Heart left ventricle (tissue), 16 donors: ENCODE data around the gene UCN3. TPM values are rescaled to one million over a fixed set of nuclear protein-coding genes. Genes with fewer than 3 reads are reported as not detected.
A peak's percentile ranks its signal among the peaks of the same experiment; 100 is the strongest.

Source experiments
- ATAC-seq, 4 donors: fragments of 200-7000 bp; cut with Tn5 transposase; one replicate each; pipeline ENCODE4 v1.9.1; 2020 to 2022; ENCODE audit warnings: moderate library complexity in 4 of 4, mild to moderate bottlenecking in 3 of 4, moderate number of reproducible peaks in 1 of 4
- DNase-seq, 5 donors: peaks; one replicate each; pipeline ENCODE4 v3.0.0-alpha.2; 2020
- H3K27ac ChIP-seq, 12 donors: fragments of 200-600 bp; sonication (generic) in 4 of 12; one replicate each; pipeline versions ENCODE4 v1.5.0 to v1.8.0; 2016 to 2022; ENCODE audit warnings: mild to moderate bottlenecking in 2 of 12
- H3K27me3 ChIP-seq, 9 donors: fragments of 200-600 bp; sonication (generic) in 2 of 9; one replicate each; pipeline versions ENCODE4 v1.5.1 to v1.8.0; 2016 to 2022; ENCODE audit warnings: mild to moderate bottlenecking in 3 of 9
- H3K36me3 ChIP-seq, 9 donors: fragments of 200-600 bp; sonication (generic) in 2 of 9; one replicate each; pipeline versions ENCODE4 v1.5.0 to v1.8.0; 2018 to 2022; ENCODE audit warnings: mild to moderate bottlenecking in 2 of 9
- H3K4me1 ChIP-seq, 12 donors: fragments of 200-600 bp; sonication (generic) in 4 of 12; one replicate each; pipeline versions ENCODE4 v1.5.0 to v1.8.0; 2016 to 2022; ENCODE audit warnings: mild to moderate bottlenecking in 3 of 12
- H3K4me3 ChIP-seq, 12 donors: fragments of 200-600 bp; sonication (generic) in 4 of 12; one replicate each; pipeline versions ENCODE4 v1.5.0 to v1.8.0; 2017 to 2022; ENCODE audit warnings: mild to moderate bottlenecking in 9 of 12, moderate library complexity in 4 of 12
- H3K9me3 ChIP-seq, 12 donors: fragments of 200-600 bp; sonication (generic) in 4 of 12; one replicate each; pipeline versions ENCODE4 v1.5.0 to v1.8.0; 2016 to 2022; ENCODE audit warnings: mild to moderate bottlenecking in 1 of 12
- CTCF ChIP-seq, 12 donors: fragments of 200-600 bp; sonication (generic) in 4 of 12; IDR thresholded peaks; one replicate each; pipeline versions ENCODE4 v1.5.0 to v1.8.0; 2018 to 2022; ENCODE audit warnings: antibody characterized with exemption in 12 of 12, mild to moderate bottlenecking in 5 of 12
- POLR2A ChIP-seq, 2 donors: fragments of 450-650 bp; IDR thresholded peaks; one replicate each; pipeline ENCODE4 v1.6.1; 2017; ENCODE audit warnings: antibody characterized with exemption in 2 of 2, mild to moderate bottlenecking in 2 of 2, moderate library complexity in 2 of 2
- WGBS, 4 donors: extraction: QIAGEN DNeasy Blood & Tissue Kit in 2 of 4; methylation state at CpG; one replicate each; pipeline versions ENCODE4 v1.1.5 to v1.1.7; 2013 to 2018; 5-methylcytosine and 5-hydroxymethylcytosine counted together
- intact Hi-C, 10 donors: fragments of 100-400 bp; cut with DNase I; formaldehyde crosslinking; loops; one replicate each; pipeline versions ENCODE4 v1.11.1 to v1.14.2; 2022
- polyA plus RNA-seq, 2 donors: library from polyadenylated mRNA; stranded (reverse); fragments of 200-250 nt; gene quantifications; one replicate each; pipeline ENCODE4 v1.2.3, GENCODE V29; 2013
- total RNA-seq, 9 donors: library from RNA; depleted of rRNA in 2 of 9; stranded (reverse); fragments of >200 nt in 2 of 9; fragmentation: NEBNext Ultra II Directional in 3 of 9; extraction: Animal tissue kit (Norgen Biotek cat#: 25700) in 3 of 9; gene quantifications; one replicate each; pipeline versions ENCODE4 v1.1.0 to v1.2.4, GENCODE V29; 2016 to 2023
- donor health status: ischemic (EF 13 %, LVEDD 7.1; RV severe dilation, severe dysfunction).
- donor health status: healthy with polysubstance abuse.
- donor health status: DM: no; HTN: yes; CAD: no.
- donor health status: DM: no; HTN: no; CAD: no.
- donor health status: ischemic (EF 25% LVEDD 6.9; RV normal size, moderate dysfunction).
- donor health status: ischemic (EF 25% LVEDD 5.7; RV mildly dilated, moderate dysfunction).
- donor health status: healthy.
- donor health status: DM: yes; HTN: yes; CAD: no.
- donor health status: ischemic (EF 35%, LVEDD 5.7; RV mildly dilated, moderate dysfunction).
- donor health status: nonischemic (EF 11% LVEDD 7.7; RV severe dilation, severe dysfunction).
- donor health status: DM: yes; HTN: yes; CAD: no.
- donor health status: PGD.
- donor health status: ischemic (EF 29% LVEDD 5.4; RV normal size, mild dysfunction).
- donor health status: nonischemic (EF 23%, LVEDD 6.1; RV moderate dilation, normal function).

The UCN3 gene
- total and polyA plus RNA-seq, 11 donors, result not detected

GRCh38 chr10:5413012-5413938 lies 48.5 kb downstream of the UCN3 start:
- Histone ChIP-seq H3K4me3 (peak overlapping the region; percentile 40 to 92 (median 78)), H3K4me1 (peaks cover 0 to 14% (median 0%) of the 10 kb centered on the region in 12 donors), H3K36me3 (no peaks in the 10 kb centered on the region), H3K9me3 (peaks cover 0 to 10% (median under 1%) of the 10 kb centered on the region in 12 donors), H3K27me3 (peaks cover 0 to 8% (median 0%) of the 10 kb centered on the region in 9 donors), H3K27ac (peak overlapping the region in 9 of 12 donors; percentile 7 to 84 (median 46))
- TF ChIP-seq CTCF (IDR thresholded peaks at IDR 0.05), result no peak
- no peak for TF ChIP-seq POLR2A (IDR thresholded peaks at IDR 0.05)
- WGBS, 4 donors, result 20 to 27% (median 22%) methylated on average over 17 to 20 of the region's 20 CpGs
- DNase-seq (no peak), ATAC-seq (peak in 3 of 4 donors; percentile 3 to 21 (median 5))
- intact Hi-C loops, result loop anchor here in 1 of 10 donors (10.0 kb wide), 1 partner anchor 588 kb away; the partner anchor contains the start of gene AKR1E2

GRCh38 chr10:5416981-5417380 lies 52.2 kb downstream of the UCN3 start:
- H3K4me3 ChIP-seq, result no peak overlapping the region
- no peaks in the 10 kb centered on the region for H3K27me3 ChIP-seq
- peaks cover 0 to 22% (median 4%) of the 10 kb centered on the region in 12 donors for H3K9me3 ChIP-seq
- no peak overlapping the region for H3K27ac ChIP-seq
- intact Hi-C loops, result loop anchor here in 1 of 10 donors (10.0 kb wide), 1 partner anchor 592 kb away; the partner anchor contains the start of gene AKR1E2
- peaks cover 0 to 11% (median 0%) of the 10 kb centered on the region in 12 donors for H3K4me1 ChIP-seq
- DNase-seq (no peak), ATAC-seq (no peak)
- no peaks in the 10 kb centered on the region for H3K36me3 ChIP-seq
- TF ChIP-seq POLR2A (IDR thresholded peaks at IDR 0.05) (no peak), CTCF (IDR thresholded peaks at IDR 0.05) (no peak)
- WGBS, 4 donors, result 90 to 92% (median 91%) methylated on average over 11 of the region's 11 CpGs

- no peak for DNase-seq
- ATAC-seq, result no peak
- peaks cover 0 to 8% (median 0%) of the 10 kb centered on the region in 12 donors for H3K4me1 ChIP-seq
- intact Hi-C loops, result loop anchor here in 1 of 10 donors (10.0 kb wide), 1 partner anchor 594 kb away; the partner anchor contains the start of gene AKR1E2
- no peaks in the 10 kb centered on the region for H3K36me3 ChIP-seq
- peaks cover 0 to 22% (median 4%) of the 10 kb centered on the region in 12 donors for H3K9me3 ChIP-seq
- TF ChIP-seq CTCF (IDR thresholded peaks at IDR 0.05) (no peak), POLR2A (IDR thresholded peaks at IDR 0.05) (no peak)
- H3K4me3 ChIP-seq, result no peak overlapping the region
- no peak overlapping the region for H3K27ac ChIP-seq
- H3K27me3 ChIP-seq, result no peaks in the 10 kb centered on the region
Measured at GRCh38 chr10:5418584-5418983, 53.8 kb downstream of the UCN3 start.

- DNase-seq (no peak), ATAC-seq (no peak)
- intact Hi-C loops, result loop anchor here in 1 of 10 donors (10.0 kb wide), 1 partner anchor 595 kb away; the partner anchor contains the start of gene AKR1E2
- WGBS, 4 donors, result 95 to 96% (median 96%) methylated on average over 3 of the region's 3 CpGs
- TF ChIP-seq POLR2A (IDR thresholded peaks at IDR 0.05) (no peak), CTCF (IDR thresholded peaks at IDR 0.05) (no peak)
- H3K4me1 ChIP-seq, result peaks cover 0 to 13% (median 0%) of the 10 kb centered on the region in 12 donors
- no peak overlapping the region for H3K27ac ChIP-seq
- H3K4me3 ChIP-seq, result no peak overlapping the region
- peaks cover 0 to 22% (median 4%) of the 10 kb centered on the region in 12 donors for H3K9me3 ChIP-seq
- H3K27me3 ChIP-seq, result no peaks in the 10 kb centered on the region
- no peaks in the 10 kb centered on the region for H3K36me3 ChIP-seq
Measured at GRCh38 chr10:5419466-5420094, 54.8 kb downstream of the UCN3 start.
